NCI-H2107 treated with DMSO at 0.1 percent for 48 hours (cell line): Measurements from ENCODE around the gene DNAAF5.

ENCODE experiments used
- DNase-seq: peaks from one replicate; lab custom pipeline; 2025; ENCODE audit not compliant: unreplicated experiment; lab: John Stamatoyannopoulos, UW

The DNAAF5 gene

DNA sequence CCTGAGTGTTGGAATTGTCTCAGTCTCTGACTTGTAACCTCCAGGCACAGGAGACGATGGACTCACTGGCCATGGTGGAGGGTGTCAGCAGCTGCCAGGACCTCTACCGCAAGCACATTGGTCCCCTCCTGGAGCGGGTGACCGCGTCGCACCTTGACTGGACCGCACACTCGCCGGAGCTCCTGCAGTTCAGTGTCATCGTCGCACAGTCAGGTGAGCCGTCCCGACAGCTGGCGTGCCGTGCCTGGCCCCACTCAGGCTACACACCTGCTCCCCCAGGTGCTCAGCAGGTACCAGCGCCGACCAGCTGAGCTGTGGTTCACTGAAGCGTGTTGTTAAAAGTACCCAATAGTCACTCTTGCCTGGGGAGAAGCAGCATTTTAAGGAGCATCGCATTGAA lies 37.3 kb downstream of the DNAAF5 start:
- peak; percentile 86 for DNase-seq

DNA sequence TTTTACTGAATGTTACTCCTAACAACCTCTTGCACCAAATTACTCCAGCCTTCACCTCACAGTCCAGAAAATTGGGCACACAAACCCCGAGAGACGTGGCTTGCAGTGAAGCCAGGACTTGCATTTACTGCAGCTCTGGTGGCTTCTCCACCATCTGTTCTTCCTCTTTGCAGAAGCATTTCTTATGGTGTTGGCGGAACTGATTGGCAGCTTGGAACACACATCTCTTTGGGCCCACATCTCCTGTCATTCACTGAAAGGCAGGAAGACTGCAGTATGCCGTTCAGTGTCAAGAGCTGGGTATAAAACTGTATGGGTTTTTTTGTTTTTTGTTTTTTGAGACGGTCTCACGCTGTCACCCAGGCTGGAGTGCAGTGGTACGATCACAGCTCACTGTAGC lies 38.9 kb downstream of the DNAAF5 start:
- no peak for DNase-seq

DNA sequence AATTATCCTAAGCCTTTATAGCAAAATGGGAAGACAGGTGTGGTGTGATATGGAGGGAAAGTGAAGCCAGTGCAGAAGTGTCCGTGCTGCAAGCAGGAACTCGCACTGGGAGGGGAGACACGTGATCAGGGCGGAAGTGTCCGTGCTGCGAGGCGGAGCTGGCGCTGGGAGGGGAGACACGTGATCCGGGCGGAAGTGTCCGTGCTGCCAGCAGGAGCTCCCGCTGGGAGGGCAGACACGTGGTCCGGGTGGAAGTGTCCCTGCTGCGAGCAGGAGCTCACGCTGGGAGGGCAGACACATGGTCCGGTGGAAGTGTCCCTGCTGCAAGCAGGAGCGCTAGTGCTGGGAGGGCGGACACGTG lies 41.1 kb downstream of the DNAAF5 start:
- DNase-seq, result peak; percentile 97

GRCh38 chr7:767941-768731 lies 41.6 kb downstream of the DNAAF5 start:
- DNase-seq, result peak; percentile 97

DNA sequence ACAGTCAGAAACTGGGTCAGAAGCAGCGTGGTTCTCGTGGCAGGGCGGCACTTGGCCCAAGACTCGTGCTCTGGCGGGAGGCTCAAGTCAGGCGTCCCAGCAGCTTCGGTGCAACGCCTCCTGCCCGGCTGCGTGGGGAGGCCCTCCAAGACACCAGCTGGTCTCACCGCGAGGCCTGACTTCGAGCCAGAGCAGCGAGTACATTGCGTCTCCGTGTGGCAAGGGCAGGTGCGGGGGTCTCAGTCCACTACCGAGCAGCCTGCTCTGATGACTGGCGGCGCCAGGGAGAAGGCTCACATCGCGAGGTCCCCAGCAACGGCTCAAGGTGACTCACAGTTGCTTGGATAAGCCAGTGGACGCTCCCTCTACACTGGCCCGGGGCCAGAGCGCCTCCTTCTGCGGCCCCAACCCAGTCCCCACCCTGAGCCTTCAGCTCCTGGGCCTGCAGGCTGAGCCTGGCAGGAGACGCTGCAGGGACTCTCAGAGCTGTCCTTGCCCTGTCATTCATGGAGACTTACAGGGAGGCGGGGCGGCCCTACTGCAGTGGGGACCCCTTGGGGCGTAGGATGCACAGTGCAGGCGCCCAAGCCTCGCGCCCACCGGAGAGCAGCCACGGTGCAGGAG lies 42.5 kb downstream of the DNAAF5 start:
- no peak for DNase-seq

GRCh38 chr7:770336-770735 lies 43.8 kb downstream of the DNAAF5 start:
- DNase-seq, result no peak

DNA sequence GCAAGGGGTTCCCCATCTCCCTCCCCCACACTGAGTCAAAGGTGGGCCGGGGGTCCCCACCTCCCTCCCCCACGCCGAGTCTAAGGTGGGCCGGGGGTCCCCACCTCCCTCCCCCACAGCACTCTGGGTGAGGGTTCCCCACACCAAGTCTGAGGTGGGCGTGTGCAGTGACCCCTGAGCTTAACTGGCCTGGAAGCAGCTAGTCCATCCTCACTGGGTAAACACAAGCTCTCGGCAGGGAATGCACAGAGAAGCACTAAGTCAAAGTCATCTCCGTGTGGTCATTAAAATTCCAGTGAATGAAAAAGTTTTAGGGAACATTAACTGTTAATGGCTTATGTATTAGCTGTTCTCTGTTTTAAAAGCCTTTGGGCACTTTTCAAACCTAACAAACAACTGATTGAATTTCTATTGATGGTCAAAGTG lies 44.3 kb downstream of the DNAAF5 start:
- DNase-seq, result no peak

GRCh38 chr7:771234-772004 lies 44.9 kb downstream of the DNAAF5 start:
- DNase-seq, result no peak

GRCh38 chr7:772005-772294 lies 45.5 kb downstream of the DNAAF5 start:
- DNase-seq, result no peak

DNA sequence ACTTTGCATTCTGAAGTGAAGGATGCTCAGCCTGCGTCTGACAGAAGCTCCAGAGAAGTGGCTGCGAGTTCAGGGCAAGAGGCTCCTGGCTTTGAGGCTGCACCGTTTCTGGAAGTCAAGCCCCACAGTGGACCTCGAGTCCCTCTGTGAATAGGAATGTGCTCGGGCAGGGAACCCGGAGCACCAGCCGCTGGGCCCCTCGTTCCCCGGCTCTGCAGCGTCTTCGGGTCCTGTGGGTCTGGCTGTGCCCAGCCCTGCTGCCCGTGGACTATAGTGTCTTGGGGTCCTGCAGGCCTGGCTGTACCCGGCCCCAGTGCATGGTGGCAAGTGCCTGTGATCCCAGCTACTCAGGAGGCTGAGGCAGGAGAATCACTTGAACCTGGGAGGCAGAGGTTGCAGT lies 45.9 kb downstream of the DNAAF5 start:
- no peak for DNase-seq

- DNase-seq, result no peak
Measured at GRCh38 chr7:772861-773621, 46.5 kb downstream of the DNAAF5 start.

GRCh38 chr7:773622-773915 lies 47.1 kb downstream of the DNAAF5 start:
- no peak for DNase-seq

- peak; percentile 17 for DNase-seq
Measured at GRCh38 chr7:774161-775109, 47.9 kb downstream of the DNAAF5 start.

- no peak for DNase-seq
Measured at GRCh38 chr7:776381-776780, 49.9 kb downstream of the DNAAF5 start.

- no peak for DNase-seq
Measured at GRCh38 chr7:776992-777727, 50.7 kb downstream of the DNAAF5 start.

DNA sequence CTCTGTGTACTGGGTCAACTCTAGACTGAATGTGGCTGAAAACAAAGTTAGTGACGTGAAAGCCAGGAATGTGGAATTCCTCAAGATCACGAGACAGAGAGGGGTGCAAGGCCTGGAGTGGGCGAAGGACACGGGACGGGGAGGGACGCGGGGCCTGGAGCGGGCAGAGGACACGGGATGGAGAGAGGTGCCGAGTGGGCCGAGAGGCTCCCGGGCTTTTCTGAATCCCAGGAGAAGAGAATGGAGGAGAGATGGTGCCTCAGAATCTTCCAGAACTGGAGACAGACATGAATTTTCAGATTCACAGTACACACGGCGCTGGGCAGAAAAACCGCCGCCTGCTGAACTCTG lies 51.2 kb downstream of the DNAAF5 start:
- no peak for DNase-seq

GRCh38 chr7:778271-778967 lies 51.9 kb downstream of the DNAAF5 start:
- peak; percentile 48 for DNase-seq

DNA sequence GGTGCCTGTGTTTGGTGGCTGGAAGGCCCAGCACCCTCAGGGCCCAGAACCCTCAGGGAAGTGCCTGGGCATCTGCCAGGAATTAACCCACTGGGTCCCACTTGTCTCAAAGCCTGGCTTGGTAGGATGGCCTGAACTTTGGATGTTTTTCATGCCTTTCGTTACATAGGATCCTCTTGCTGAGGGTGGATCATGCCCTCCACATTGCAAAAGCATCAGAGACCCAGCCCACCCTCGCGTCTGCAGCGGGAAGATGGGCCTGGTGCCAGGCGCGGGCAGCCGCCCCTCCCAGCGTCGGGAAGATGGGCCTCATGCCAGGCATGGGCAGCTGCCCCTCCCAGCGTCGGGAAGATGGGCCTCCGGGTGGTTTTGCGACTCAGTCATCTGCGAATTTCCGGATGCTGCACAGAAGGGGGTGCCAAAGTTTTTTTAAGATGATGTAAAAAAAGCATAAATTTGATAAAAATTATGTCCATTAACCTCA lies 52.5 kb downstream of the DNAAF5 start:
- DNase-seq, result peak; percentile 48

GRCh38 chr7:779480-779879 lies 53.0 kb downstream of the DNAAF5 start:
- DNase-seq, result no peak
